OCI-LY7 (cell line): ENCODE results near the gene NELFCD. TPM values are rescaled to one million over a fixed set of nuclear protein-coding genes. Genes with fewer than 3 reads are reported as not detected.

ENCODE experiments used
- BruUV-seq: library from RNA; stranded (reverse); fragments of 400-500 nt; replicated peaks from 2 replicates; lab custom pipeline; 2021; lab: Mats Ljungman, UMichigan
- CTCF ChIA-PET: fragments of 300-600 bp; sonication (Branson Sonifier 250); formaldehyde crosslinking; loops from one replicate; lab custom pipeline; 2022; ENCODE audit warnings: antibody characterized with exemption; ENCODE audit not compliant: unreplicated experiment; lab: Charles Lee
- POLR2A ChIA-PET: fragments of 300-600 bp; sonication (Branson Sonifier 250); formaldehyde crosslinking; loops from one replicate; lab custom pipeline; 2022; ENCODE audit warnings: antibody characterized with exemption; lab: Charles Lee
- DNase-seq: peaks from one replicate; pipeline ENCODE4 v3.0.0-alpha.2; 2015; ENCODE audit warnings: low spot score
- H2AFZ ChIP-seq: fragments of 200-600 bp; sonication (generic), shearing (Covaris generic); 2 replicates; pipeline ENCODE4 v1.6.1; 2014; ENCODE audit warnings: mild to moderate bottlenecking, antibody characterized with exemption, low read length, moderate library complexity
- H3K27ac ChIP-seq: fragments of 200-600 bp; sonication (generic); 2 replicates; pipeline ENCODE4 v1.5.1; 2014; ENCODE audit warnings: mixed run types, low read depth, mild to moderate bottlenecking, moderate library complexity, low read length, inconsistent platforms; ENCODE audit not compliant: poor library complexity, severe bottlenecking
- H3K36me3 ChIP-seq: fragments of 200-600 bp; sonication (generic); 2 replicates; pipeline ENCODE4 v1.6.1; 2014; ENCODE audit warnings: mild to moderate bottlenecking, antibody characterized with exemption, low read length, moderate library complexity, mixed read lengths; ENCODE audit not compliant: insufficient read depth
- H3K4me1 ChIP-seq: fragments of 200-600 bp; sonication (generic); 2 replicates; pipeline ENCODE4 v1.5.1; 2014; ENCODE audit warnings: mild to moderate bottlenecking, low read length; ENCODE audit not compliant: insufficient read depth, poor library complexity, severe bottlenecking
- H3K4me2 ChIP-seq: fragments of 200-600 bp; sonication (generic); 2 replicates; pipeline ENCODE4 v1.6.1; 2014; ENCODE audit warnings: mild to moderate bottlenecking, low read length
- H3K4me3 ChIP-seq: fragments of 200-600 bp; sonication (generic); 2 replicates; pipeline ENCODE4 v1.5.1; 2014; ENCODE audit warnings: mild to moderate bottlenecking, low read depth, low read length; ENCODE audit not compliant: poor library complexity, severe bottlenecking
- H3K79me2 ChIP-seq: fragments of 200-600 bp; sonication (generic); 2 replicates; pipeline ENCODE4 v1.6.1; 2016; ENCODE audit warnings: low read depth, mild to moderate bottlenecking, low read length, moderate library complexity, mixed read lengths; ENCODE audit not compliant: insufficient read depth
- H3K9me2 ChIP-seq: fragments of 200-600 bp; sonication (generic); 2 replicates; pipeline ENCODE4 v1.6.1; 2016; ENCODE audit warnings: mild to moderate bottlenecking, low read length, mixed read lengths; ENCODE audit not compliant: insufficient read depth
- H3K9me3 ChIP-seq: fragments of 200-600 bp; sonication (generic); 2 replicates; pipeline ENCODE4 v1.6.1; 2014; ENCODE audit warnings: mild to moderate bottlenecking, mixed run types, low read length, mixed read lengths
- H4K20me1 ChIP-seq: fragments of 200-600 bp; sonication (generic); 2 replicates; pipeline ENCODE4 v1.6.1; 2014; ENCODE audit warnings: mild to moderate bottlenecking, antibody characterized with exemption, low read length, moderate library complexity, mixed read lengths; ENCODE audit not compliant: insufficient read depth
- EZH2phosphoT487 ChIP-seq: fragments of 200-600 bp; sonication (generic); IDR thresholded peaks from 2 replicates; pipeline ENCODE4 v1.6.1; 2018; ENCODE audit warnings: low read depth, borderline replicate concordance, mild to moderate bottlenecking, mixed run types, antibody characterized with exemption, low read length, moderate library complexity, mixed read lengths
- intact Hi-C: fragments of 100-400 bp; cut with micrococcal nuclease; formaldehyde crosslinking; loops from one replicate; pipeline ENCODE4 v1.10.0; 2022; ENCODE audit not compliant: unreplicated experiment
- total RNA-seq, 2 experiments: library from RNA; depleted of rRNA in 1 of 2; stranded (reverse); fragments of >200 nt in 1 of 2; shearing (Covaris generic) in 1 of 2; gene quantifications; 2 replicates each; pipeline ENCODE4 v1.2.3, GENCODE V29; 2014 to 2022
- TF ChIP-seq, protein P1 (sequence below): fragments of 200-600 bp; sonication (generic); conservative IDR thresholded peaks from 2 replicates; pipeline ENCODE4 v1.5.1; 2014; ENCODE audit warnings: mild to moderate bottlenecking, antibody characterized with exemption, low read length, moderate library complexity, mixed read lengths

The NELFCD gene
- total RNA-seq, 2 experiments from 2014 or later = 90.7 to 143 TPM

DNA sequence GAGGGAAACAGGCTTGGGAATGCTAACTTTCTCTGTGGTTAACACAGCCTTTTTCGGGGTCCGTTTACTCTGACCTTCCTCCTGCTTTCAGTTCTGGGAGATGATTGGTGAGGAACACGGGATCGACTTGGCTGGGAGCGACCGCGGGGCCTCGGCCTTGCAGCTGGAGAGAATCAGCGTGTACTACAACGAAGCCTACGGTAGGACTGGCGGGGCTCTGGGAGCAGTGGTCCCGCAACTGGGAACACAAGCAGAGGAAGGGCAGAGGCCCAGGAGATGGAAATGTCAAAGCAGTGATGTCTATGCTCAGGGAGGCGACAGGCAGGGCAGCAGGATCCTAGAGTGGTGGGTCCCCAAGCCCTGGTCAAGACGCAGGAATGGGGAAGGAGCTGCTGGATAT, 41.7 kb downstream of the NELFCD start:
- Histone ChIP-seq H3K9me2 (no peaks in the 10 kb centered on the region), H3K4me1 (no peaks in the 10 kb centered on the region), H3K4me3 (no peak overlapping the region), H3K79me2 (peaks cover 23% of the 10 kb centered on the region; the same call in 1 of the 2 replicates), H2AFZ (no peak overlapping the region), H3K36me3 (peaks cover 57% of the 10 kb centered on the region), H3K27ac (no peak overlapping the region), H4K20me1 (peaks cover 13% of the 10 kb centered on the region), H3K9me3 (no peaks in the 10 kb centered on the region), H3K4me2 (no peak overlapping the region)
- no peak for DNase-seq
- intact Hi-C loops = no loop called here
- TF ChIP-seq EZH2phosphoT487 = no peak
- TF ChIP-seq, protein P1, sequence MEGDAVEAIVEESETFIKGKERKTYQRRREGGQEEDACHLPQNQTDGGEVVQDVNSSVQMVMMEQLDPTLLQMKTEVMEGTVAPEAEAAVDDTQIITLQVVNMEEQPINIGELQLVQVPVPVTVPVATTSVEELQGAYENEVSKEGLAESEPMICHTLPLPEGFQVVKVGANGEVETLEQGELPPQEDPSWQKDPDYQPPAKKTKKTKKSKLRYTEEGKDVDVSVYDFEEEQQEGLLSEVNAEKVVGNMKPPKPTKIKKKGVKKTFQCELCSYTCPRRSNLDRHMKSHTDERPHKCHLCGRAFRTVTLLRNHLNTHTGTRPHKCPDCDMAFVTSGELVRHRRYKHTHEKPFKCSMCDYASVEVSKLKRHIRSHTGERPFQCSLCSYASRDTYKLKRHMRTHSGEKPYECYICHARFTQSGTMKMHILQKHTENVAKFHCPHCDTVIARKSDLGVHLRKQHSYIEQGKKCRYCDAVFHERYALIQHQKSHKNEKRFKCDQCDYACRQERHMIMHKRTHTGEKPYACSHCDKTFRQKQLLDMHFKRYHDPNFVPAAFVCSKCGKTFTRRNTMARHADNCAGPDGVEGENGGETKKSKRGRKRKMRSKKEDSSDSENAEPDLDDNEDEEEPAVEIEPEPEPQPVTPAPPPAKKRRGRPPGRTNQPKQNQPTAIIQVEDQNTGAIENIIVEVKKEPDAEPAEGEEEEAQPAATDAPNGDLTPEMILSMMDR = no peak
- no TSS peak for BruUV-seq
- POLR2A ChIA-PET = interaction anchor here (1.6 kb wide), 1 partner anchor 14 kb away, joined by 8 read pairs; no protein-coding TSS in a partner anchor
- CTCF ChIA-PET = no interaction called here

DNA sequence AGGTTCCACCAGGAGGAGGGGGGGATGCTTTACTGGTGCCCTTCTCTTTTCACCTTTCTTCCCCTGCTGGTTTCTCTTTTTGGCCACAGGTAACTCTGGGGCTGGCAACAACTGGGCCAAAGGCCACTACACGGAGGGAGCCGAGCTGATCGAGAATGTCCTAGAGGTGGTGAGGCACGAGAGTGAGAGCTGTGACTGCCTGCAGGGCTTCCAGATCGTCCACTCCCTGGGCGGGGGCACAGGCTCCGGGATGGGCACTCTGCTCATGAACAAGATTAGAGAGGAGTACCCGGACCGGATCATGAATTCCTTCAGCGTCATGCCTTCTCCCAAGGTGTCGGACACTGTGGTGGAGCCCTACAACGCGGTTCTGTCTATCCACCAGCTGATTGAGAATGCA, 42.6 kb downstream of the NELFCD start:
- intact Hi-C loops = no loop called here
- Histone ChIP-seq H3K79me2 (peaks cover 32% of the 10 kb centered on the region), H2AFZ (no peak overlapping the region), H3K4me1 (peaks cover 4% of the 10 kb centered on the region), H4K20me1 (peaks cover 20% of the 10 kb centered on the region), H3K9me2 (no peaks in the 10 kb centered on the region), H3K4me2 (no peak overlapping the region), H3K4me3 (no peak overlapping the region), H3K9me3 (no peaks in the 10 kb centered on the region), H3K36me3 (peaks cover 65% of the 10 kb centered on the region), H3K27ac (no peak overlapping the region)
- TF ChIP-seq EZH2phosphoT487 = no peak
- TF ChIP-seq, protein P1 = no peak
- ChIA-PET POLR2A (no interaction called here), CTCF (no interaction called here)
- DNase-seq = no peak
- BruUV-seq = no TSS peak

DNA sequence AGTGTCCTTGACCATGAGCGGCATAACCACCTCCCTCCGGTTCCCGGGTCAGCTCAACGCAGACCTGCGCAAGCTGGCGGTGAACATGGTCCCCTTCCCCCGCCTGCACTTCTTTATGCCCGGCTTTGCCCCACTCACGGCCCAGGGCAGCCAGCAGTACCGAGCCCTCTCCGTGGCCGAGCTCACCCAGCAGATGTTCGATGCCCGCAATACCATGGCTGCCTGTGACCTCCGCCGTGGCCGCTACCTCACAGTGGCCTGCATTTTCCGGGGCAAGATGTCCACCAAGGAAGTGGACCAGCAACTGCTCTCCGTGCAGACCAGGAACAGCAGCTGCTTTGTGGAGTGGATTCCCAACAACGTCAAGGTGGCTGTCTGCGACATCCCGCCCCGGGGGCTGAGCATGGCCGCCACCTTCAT, 43.1 kb downstream of the NELFCD start:
- H3K9me2 ChIP-seq = no peaks in the 10 kb centered on the region
- H3K4me2 ChIP-seq = no peak overlapping the region
- POLR2A ChIA-PET = no interaction called here
- no peak overlapping the region for H2AFZ ChIP-seq
- no peak overlapping the region for H3K4me3 ChIP-seq
- intact Hi-C loops = no loop called here
- DNase-seq = no peak
- CTCF ChIA-PET = no interaction called here
- H3K27ac ChIP-seq = no peak overlapping the region
- H3K79me2 ChIP-seq = peaks cover 37% of the 10 kb centered on the region
- peaks cover 9% of the 10 kb centered on the region for H3K4me1 ChIP-seq
- no TSS peak for BruUV-seq
- TF ChIP-seq, protein P1 = no peak
- no peak for TF ChIP-seq EZH2phosphoT487
- peaks cover 23% of the 10 kb centered on the region for H4K20me1 ChIP-seq
- H3K36me3 ChIP-seq = peaks cover 70% of the 10 kb centered on the region
- H3K9me3 ChIP-seq = no peaks in the 10 kb centered on the region
